T-helper 1 cell treated with Interleukin-12 subunit alpha and Interleukin-12 subunit beta and Interleukin-4 antibody, amounts not matched to agents 30 ng/mL and 1 ng/mL, for 36 hours (primary cell): ENCODE results near the gene SLC25A21. TPM values are rescaled to one million over a fixed set of nuclear protein-coding genes. Genes with fewer than 3 reads are reported as not detected.

ENCODE experiments used
- intact Hi-C: fragments of 100-400 bp; cut with micrococcal nuclease; formaldehyde crosslinking; loops from one replicate; pipeline ENCODE4 v1.15.1; 2024
- total RNA-seq: library from RNA; stranded (reverse); gene quantifications from 2 replicates; pipeline ENCODE4 v1.2.3, GENCODE V29; 2022

Gene SLC25A21
- total RNA-seq, 1 donor from 2014 or later, result not detected

DNA sequence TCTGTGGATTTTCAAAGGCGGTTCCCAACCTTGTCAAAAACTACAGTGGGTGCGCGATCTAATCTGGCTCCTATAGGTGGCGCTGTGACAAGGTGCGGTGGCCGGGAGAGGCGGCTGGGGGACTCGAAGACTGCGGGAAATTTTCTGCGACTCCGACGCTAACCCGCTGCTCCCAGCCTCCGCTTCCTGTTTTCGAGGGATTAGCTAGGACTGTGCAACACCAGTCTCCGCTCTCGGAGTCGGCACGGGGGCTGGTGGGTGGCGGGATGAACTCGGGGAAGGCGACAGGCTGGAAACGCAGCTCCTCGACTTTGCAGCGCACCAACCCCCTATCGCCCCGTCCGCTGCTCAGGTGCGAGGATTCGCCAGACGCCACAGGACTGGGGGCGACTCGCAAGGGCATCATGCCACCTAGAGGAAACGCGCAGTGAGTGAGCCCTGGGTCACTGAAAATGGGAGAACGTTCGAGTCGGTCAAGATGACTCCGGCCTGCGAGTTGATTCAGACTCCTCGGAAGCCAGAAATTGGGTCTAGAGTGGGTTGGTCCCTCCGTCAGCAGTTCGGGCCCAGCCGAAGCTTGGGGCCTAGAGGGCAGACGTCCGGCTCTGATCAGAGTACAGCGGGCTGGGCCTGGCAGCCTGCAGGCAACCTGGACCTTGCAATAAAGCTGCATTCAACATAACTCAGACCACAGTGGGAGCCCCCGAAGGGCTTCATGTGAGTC, 516.3 kb downstream of the SLC25A21 start:
- intact Hi-C loops, result loop anchor here (5.0 kb wide), 1 partner anchor 931 kb away; no protein-coding TSS in a partner anchor

DNA sequence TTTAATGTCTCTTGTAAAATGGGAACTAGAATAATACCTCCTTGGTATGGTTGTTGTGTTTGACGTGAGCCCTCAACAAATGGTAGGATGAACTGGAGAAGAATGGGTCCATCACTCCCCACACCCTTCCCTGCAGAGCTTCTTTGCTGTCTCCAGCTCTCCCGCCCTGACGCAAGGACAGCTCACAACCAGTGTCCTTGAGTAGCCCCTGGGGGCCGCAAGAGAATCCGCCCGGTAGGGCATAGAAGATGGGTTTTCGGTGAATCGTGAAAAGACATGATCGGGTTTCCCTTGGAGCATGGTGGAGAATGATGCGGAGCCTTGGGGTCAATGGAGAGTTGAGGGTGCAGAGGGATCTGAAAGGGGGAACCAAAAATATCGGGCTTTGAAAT, 516.8 kb downstream of the SLC25A21 start:
- intact Hi-C loops, result loop anchor here (5.0 kb wide), 1 partner anchor 932 kb away; no protein-coding TSS in a partner anchor

DNA sequence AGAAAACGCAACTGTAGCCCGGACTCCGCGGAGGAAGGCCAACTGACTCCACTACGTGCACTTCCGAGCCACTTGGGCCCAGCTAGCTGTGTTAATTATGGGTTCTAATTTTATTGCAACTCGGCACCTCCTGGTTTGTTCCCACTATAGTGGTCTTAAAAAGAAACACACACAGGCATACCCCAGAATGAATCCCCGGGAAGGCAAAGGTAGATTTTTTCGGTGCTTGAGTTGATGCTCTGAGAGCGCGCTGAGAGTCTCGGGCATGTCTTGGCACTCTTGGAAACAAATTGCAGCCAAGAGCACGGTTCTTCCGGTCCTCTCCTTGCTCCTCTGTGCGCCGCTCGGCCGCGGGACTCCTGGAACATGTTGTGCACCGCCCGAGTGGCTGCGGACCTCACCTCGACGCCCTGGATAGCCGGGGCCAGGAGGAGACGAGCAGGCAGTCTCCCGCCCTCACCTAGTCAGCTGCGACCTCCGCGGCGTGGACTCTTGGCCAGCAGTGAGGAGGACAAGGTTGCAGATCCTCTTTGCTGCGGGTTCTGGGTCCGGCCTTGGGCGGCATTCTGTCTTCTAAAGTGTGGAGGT, 517.5 kb downstream of the SLC25A21 start:
- intact Hi-C loops, result loop anchor here (5.0 kb wide), 1 partner anchor 932 kb away; no protein-coding TSS in a partner anchor

DNA sequence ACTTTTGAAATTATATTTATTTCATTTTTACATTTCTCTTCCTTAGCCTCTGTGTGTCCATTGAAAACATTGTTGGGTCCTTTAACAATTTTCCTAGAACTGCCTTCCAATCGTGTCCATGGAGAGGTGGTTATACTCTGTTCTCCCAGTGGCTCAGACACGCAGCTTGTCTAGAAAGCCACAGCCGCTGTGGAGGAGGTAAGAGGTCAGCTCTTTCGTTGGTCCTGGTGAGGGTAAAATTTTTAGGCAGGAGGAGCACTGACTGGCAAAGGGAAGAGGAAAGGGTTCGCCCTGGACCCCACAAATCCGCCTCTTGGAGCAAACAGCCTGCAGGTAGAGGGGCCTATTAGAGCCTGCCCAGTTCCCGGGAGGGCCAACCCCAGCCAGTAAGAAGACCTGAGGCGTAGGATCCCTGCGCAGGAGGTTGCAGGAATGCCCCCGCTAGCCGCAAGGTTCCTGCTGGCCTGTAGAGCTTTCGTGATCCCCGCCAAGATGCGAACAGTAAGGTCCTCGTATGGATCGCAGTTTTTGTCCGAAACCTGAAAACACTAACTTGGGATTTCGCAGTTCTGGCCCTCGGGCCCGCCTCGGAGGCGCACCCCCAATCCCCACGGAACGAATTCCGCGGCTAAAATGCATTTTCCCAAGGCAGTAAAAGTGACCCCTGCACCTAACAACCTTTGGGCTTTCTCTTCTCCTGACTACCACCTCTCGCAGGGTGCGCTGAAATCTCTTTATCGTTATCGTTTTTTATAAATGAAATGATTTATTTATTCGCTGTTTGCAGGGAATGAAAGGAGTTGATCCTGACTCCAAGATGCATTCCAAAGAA, 518.2 kb downstream of the SLC25A21 start:
- intact Hi-C loops, result no loop called here

DNA sequence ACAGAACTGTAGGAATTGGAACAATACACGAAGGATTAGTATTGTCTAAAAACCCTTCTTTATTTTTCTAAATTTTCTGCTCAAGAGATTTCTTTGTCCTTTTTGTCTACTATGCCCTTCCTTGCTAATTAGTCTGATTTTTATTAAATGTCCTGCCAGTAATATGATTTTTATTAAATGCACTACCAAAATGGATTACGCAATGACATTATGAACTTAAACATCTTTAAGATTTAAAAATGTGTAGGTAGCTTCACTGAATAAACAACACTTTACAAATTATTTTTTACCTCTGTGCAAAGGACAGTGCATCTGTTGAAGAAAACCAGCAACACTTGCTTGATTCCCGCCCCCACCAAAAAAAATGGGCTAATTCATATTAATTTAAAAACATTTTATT, 519.0 kb downstream of the SLC25A21 start:
- intact Hi-C loops, result no loop called here

- intact Hi-C loops, result no loop called here
These were observed 519.7 kb downstream of the SLC25A21 start for GRCh38 chr14:36652542-36653201.

DNA sequence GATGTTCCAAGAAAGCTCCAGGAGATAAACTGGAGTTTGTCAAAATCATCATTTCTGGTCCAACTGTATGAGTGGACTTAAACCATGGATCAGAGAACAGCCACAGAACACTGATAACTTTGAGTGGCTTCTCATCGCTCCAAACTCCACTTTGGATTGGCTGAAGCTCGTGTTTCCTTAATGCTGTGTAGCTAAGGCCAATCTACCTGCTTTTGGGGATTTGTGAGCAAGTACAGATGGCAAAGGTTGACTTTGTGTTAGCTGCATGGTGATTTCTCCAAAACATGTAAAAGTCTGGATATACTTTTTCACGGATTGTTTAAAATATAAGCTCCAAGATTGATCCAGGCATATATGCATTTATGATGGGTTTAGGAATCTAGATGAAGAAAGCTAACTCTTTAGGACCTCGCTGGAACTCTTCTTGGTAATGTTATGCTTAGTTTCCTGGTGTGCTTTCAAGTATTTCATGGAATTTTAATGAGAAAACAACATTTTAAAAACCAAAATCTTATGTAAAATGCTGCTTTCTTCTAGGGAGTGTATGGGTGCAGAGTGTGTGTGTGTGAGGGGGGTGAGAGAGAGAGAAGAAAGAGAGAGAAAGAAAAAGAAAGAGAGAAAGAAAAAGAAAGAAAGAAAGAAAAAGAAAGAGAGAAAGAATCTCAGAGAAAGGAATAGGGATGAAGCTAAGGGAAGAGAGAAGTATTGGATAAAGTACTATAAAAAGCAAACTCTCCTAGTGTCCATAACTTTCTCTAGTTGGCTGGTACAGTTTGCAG, 522.3 kb downstream of the SLC25A21 start:
- intact Hi-C loops, result no loop called here

DNA sequence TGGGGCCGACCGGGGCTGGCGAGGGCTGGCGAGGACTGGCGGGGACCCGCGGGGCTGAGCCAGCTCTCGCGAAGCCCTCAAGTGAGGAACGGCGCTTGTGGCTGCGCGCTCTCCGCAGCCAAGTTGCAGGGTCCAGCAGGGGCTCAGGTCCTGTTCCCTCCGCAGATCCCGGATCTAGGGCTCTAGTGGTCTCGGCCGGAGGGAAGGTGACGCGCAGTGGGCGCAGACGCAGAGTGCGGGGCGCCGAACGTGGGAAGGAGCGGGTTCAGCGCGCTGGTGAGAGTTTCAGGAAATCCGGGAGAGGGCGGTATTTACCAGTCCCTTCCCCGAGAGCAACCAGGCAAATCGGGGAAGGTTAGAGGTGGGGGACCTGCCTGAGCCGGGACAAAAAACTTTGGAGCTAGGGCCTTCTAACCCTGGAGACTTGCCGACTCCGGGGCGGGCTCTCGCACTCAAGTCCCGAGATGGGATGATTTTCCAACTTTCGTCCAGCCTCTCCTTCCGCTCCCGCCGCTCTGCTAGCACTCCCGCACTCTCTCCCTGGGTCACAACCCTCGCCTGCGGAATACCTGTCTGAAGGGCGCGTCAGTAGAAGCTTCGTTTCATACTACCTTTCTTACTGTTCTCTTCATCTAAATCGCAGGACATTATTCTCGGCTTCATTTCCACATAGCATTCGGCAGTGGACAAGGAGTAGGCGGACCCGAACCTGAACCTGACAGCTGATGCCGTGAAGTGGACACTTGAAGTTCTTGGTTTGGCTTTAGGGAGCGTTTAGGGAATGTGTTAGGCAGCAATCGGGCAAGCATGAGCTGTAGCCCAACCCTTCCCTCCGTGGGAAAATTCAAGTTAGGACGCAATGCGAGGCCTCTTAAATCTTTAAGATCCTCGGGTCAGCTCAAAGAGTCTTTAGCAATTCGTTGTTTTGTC, 524.3 kb downstream of the SLC25A21 start:
- intact Hi-C loops, result no loop called here

DNA sequence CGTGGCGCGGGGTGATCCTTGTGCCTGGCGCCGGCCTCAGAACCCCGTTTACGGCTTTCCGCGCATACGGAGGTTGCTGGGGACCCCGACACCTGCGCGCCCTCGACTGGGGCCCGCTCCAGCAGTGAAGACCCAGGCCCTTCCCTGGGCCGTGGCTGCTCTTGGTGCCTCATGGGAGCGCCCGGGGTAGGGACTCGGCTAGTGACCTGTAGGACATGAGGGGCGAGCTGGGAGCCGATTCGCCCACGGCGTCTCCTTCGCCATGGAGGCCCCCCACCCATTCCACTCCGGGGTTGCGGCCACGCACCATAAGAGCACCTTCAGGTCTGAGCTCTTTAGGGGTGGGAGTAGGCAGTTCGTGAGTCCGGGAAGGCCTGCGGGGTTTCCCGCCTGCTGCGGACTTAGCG, 525.0 kb downstream of the SLC25A21 start:
- intact Hi-C loops, result no loop called here

DNA sequence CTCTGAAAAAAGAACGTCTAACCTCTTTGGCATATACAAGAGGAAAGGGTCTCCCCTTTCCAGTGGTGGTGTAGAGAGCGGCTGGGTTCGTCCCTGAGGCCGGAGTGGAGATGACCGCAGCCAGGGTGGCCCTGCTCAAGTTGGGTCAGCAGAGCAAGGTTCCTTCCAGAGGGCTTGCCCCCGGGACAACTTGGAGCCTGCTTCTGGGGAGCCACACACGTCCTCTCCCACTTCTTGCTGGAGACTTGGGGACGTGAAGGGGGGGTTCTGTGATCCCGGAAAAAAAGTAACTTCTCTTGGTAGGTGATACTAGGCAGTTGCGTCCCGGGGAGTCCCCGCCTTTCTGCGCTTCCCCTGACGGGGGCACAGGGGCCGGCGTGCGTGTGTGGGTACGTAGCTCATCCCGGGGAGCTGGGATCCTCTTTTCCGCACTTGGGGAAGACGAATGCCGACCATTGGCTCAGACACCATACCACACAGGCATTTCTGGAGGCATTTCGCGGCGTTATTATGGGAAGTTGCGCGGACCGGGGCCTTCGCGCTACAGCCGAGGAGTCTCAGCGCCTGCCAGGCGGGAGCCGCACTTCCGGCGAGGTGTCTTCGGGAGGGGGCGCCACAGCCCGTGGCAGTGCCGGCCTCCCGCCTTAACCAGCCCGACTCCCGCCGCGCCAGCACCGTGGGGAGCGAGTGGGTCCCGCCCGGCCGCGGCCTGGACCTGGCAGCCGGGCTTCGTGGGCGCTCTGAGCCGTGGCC, 525.6 kb downstream of the SLC25A21 start:
- intact Hi-C loops, result no loop called here

- intact Hi-C loops, result no loop called here
These were observed 538.8 kb downstream of the SLC25A21 start for GRCh38 chr14:36633580-36633979.

Other genes with a start within 250 kb of the SLC25A21 start
- gene MIPOL1, start 25.3 kb upstream of the SLC25A21 start, total RNA-seq, result 0.02 TPM in 1 of 2 replicates, not detected in the other